Stimulated activated effector memory CD8-positive, alpha-beta T cell treated with anti-CD3 and anti-CD28 coated beads, Interleukin-12 subunit alpha, Interleukin-12 subunit beta, amount 100 ng/mL, for 72 hours (primary cell): ENCODE measurements around the gene INTS7.
A peak's percentile ranks its signal among the peaks of the same experiment; 100 is the strongest.

ENCODE experiments used
- ATAC-seq: fragments of 150-1000 bp; cut with Tn5 transposase; 2 replicates; pipeline ENCODE4 v1.10.0; 2021
- DNase-seq, 2 donors: peaks; one replicate each; pipeline ENCODE4 v3.0.0; 2021 to 2022; ENCODE audit warnings: low spot score in 2 of 2
- H3K27ac Mint-ChIP-seq: one replicate; pipeline ENCODE4 v1.8.0; 2022; ENCODE audit warnings: mild to moderate bottlenecking, mixed read lengths
- H3K36me3 Mint-ChIP-seq: one replicate; pipeline ENCODE4 v1.8.0; 2022; ENCODE audit warnings: mild to moderate bottlenecking, mixed read lengths
- H3K4me1 Mint-ChIP-seq: one replicate; pipeline ENCODE4 v1.8.0; 2022; ENCODE audit warnings: mixed read lengths
- H3K4me3 Mint-ChIP-seq: one replicate; pipeline ENCODE4 v1.8.0; 2022; ENCODE audit warnings: mild to moderate bottlenecking, mixed read lengths
- H3K9me3 Mint-ChIP-seq: one replicate; pipeline ENCODE4 v1.8.0; 2022; ENCODE audit warnings: mixed read lengths

The INTS7 gene

GRCh38 chr1:212035123-212035834, at the start of gene INTS7, which contains the start of gene DTL:
Gene INTS7, minus strand, starts transcription at chr1:212035557. Its CDS starts 120 bp downstream, at chr1:212035437.
Gene DTL, plus strand, starts transcription at chr1:212035748. Its CDS starts 143 bp downstream, at chr1:212035891.
- H3K4me3 Mint-ChIP-seq, result peak within 1 kb of the TSS; percentile 82
- ATAC-seq (peak; percentile 88), DNase-seq (peak; percentile 95 to 99)
- peaks cover 67% of the 10 kb centered on the region for H3K36me3 Mint-ChIP-seq
- peaks cover 52% of the 10 kb centered on the region for H3K4me1 Mint-ChIP-seq
- H3K9me3 Mint-ChIP-seq, result no peaks in the 10 kb centered on the region
- peak within 1 kb of the TSS; percentile 97 for H3K27ac Mint-ChIP-seq

GRCh38 chr1:212082765-212083406, 47.5 kb upstream of the INTS7 start:
- H3K27ac Mint-ChIP-seq, result no peak overlapping the region
- H3K4me3 Mint-ChIP-seq, result no peak overlapping the region
- H3K36me3 Mint-ChIP-seq, result peaks cover 32% of the 10 kb centered on the region
- ATAC-seq (peak; percentile 28), DNase-seq (no peak)
- no peaks in the 10 kb centered on the region for H3K4me1 Mint-ChIP-seq
- no peaks in the 10 kb centered on the region for H3K9me3 Mint-ChIP-seq

GRCh38 chr1:212078826-212079225, 43.5 kb upstream of the INTS7 start:
- Mint-ChIP-seq H3K4me3 (no peak overlapping the region), H3K27ac (no peak overlapping the region), H3K36me3 (peaks cover 8% of the 10 kb centered on the region), H3K9me3 (no peaks in the 10 kb centered on the region), H3K4me1 (no peaks in the 10 kb centered on the region)
- ATAC-seq (no peak), DNase-seq (no peak)

GRCh38 chr1:212077028-212077427, 41.7 kb upstream of the INTS7 start:
- Mint-ChIP-seq H3K4me1 (no peaks in the 10 kb centered on the region), H3K27ac (no peak overlapping the region), H3K9me3 (no peaks in the 10 kb centered on the region), H3K36me3 (peaks cover 26% of the 10 kb centered on the region), H3K4me3 (no peak overlapping the region)
- no peak for DNase-seq
- ATAC-seq, result no peak

- Mint-ChIP-seq H3K27ac (no peak overlapping the region), H3K36me3 (peaks cover 47% of the 10 kb centered on the region), H3K9me3 (no peaks in the 10 kb centered on the region), H3K4me1 (no peaks in the 10 kb centered on the region), H3K4me3 (no peak overlapping the region)
- DNase-seq (no peak), ATAC-seq (no peak)
These were observed 39.5 kb upstream of the INTS7 start for GRCh38 chr1:212074856-212075255.

- Mint-ChIP-seq H3K4me1 (no peaks in the 10 kb centered on the region), H3K27ac (no peak overlapping the region), H3K36me3 (peaks cover 53% of the 10 kb centered on the region), H3K4me3 (no peak overlapping the region), H3K9me3 (no peaks in the 10 kb centered on the region)
- ATAC-seq (no peak), DNase-seq (no peak)
These were observed 39.0 kb upstream of the INTS7 start for GRCh38 chr1:212074313-212074712.

- DNase-seq (no peak), ATAC-seq (no peak)
- H3K27ac Mint-ChIP-seq, result no peak overlapping the region
- peaks cover 61% of the 10 kb centered on the region for H3K36me3 Mint-ChIP-seq
- H3K4me1 Mint-ChIP-seq, result no peaks in the 10 kb centered on the region
- no peak overlapping the region for H3K4me3 Mint-ChIP-seq
- no peaks in the 10 kb centered on the region for H3K9me3 Mint-ChIP-seq
These were observed 38.1 kb upstream of the INTS7 start for GRCh38 chr1:212073490-212073889.

GRCh38 chr1:212072047-212072446, 36.7 kb upstream of the INTS7 start:
- H3K9me3 Mint-ChIP-seq, result no peaks in the 10 kb centered on the region
- DNase-seq (no peak), ATAC-seq (no peak)
- H3K4me3 Mint-ChIP-seq, result no peak overlapping the region
- H3K4me1 Mint-ChIP-seq, result no peaks in the 10 kb centered on the region
- no peak overlapping the region for H3K27ac Mint-ChIP-seq
- peaks cover 75% of the 10 kb centered on the region for H3K36me3 Mint-ChIP-seq

GRCh38 chr1:212070720-212071302, 35.5 kb upstream of the INTS7 start:
- DNase-seq (no peak), ATAC-seq (no peak)
- Mint-ChIP-seq H3K4me1 (no peaks in the 10 kb centered on the region), H3K36me3 (peaks cover 88% of the 10 kb centered on the region), H3K4me3 (no peak overlapping the region), H3K27ac (no peak overlapping the region), H3K9me3 (no peaks in the 10 kb centered on the region)

- Mint-ChIP-seq H3K27ac (no peak overlapping the region), H3K9me3 (no peaks in the 10 kb centered on the region), H3K36me3 (peaks cover 100% of the 10 kb centered on the region), H3K4me3 (no peak overlapping the region), H3K4me1 (no peaks in the 10 kb centered on the region)
- DNase-seq (no peak), ATAC-seq (no peak)
These were observed 32.4 kb upstream of the INTS7 start for GRCh38 chr1:212067787-212068186.

GRCh38 chr1:212062832-212063438, 27.6 kb upstream of the INTS7 start:
- Mint-ChIP-seq H3K36me3 (peaks cover 76% of the 10 kb centered on the region), H3K27ac (no peak overlapping the region), H3K4me1 (no peaks in the 10 kb centered on the region), H3K4me3 (no peak overlapping the region), H3K9me3 (no peaks in the 10 kb centered on the region)
- DNase-seq, result no peak
- no peak for ATAC-seq

GRCh38 chr1:212060632-212061472, 25.5 kb upstream of the INTS7 start:
- Mint-ChIP-seq H3K4me1 (no peaks in the 10 kb centered on the region), H3K9me3 (peaks cover 13% of the 10 kb centered on the region), H3K36me3 (peaks cover 70% of the 10 kb centered on the region), H3K27ac (no peak overlapping the region), H3K4me3 (no peak overlapping the region)
- no peak for DNase-seq
- no peak for ATAC-seq

GRCh38 chr1:212055333-212055732, 20.0 kb upstream of the INTS7 start:
- Mint-ChIP-seq H3K9me3 (peaks cover 13% of the 10 kb centered on the region), H3K36me3 (peaks cover 80% of the 10 kb centered on the region), H3K4me1 (no peaks in the 10 kb centered on the region), H3K27ac (no peak overlapping the region), H3K4me3 (no peak overlapping the region)
- DNase-seq (no peak), ATAC-seq (no peak)

- Mint-ChIP-seq H3K9me3 (peaks cover 13% of the 10 kb centered on the region), H3K4me3 (no peak overlapping the region), H3K27ac (no peak overlapping the region), H3K36me3 (peaks cover 85% of the 10 kb centered on the region), H3K4me1 (no peaks in the 10 kb centered on the region)
- ATAC-seq, result no peak
- no peak for DNase-seq
These were observed 18.6 kb upstream of the INTS7 start for GRCh38 chr1:212053993-212054392.

- ATAC-seq (no peak), DNase-seq (no peak)
- Mint-ChIP-seq H3K4me1 (peaks cover 6% of the 10 kb centered on the region), H3K27ac (no peak overlapping the region), H3K4me3 (no peak overlapping the region), H3K36me3 (peaks cover 100% of the 10 kb centered on the region), H3K9me3 (no peaks in the 10 kb centered on the region)
These were observed 10.6 kb upstream of the INTS7 start for GRCh38 chr1:212045981-212046380.
